Ectodermal cell (in vitro differentiated cells): ENCODE results near the gene POMZP3.
"Not testable (repeated sequence)": the region's sequence is repeated elsewhere in the genome, so short reads cannot be mapped to it uniquely, and the experiment has no call there.

ENCODE experiments used
- H3K27ac ChIP-seq: 2 replicates; pipeline ENCODE4 v1.7.0; 2013; ENCODE audit warnings: mild to moderate bottlenecking, low read depth, low read length; ENCODE audit not compliant: insufficient read depth, poor library complexity, severe bottlenecking
- H3K27me3 ChIP-seq: 2 replicates; pipeline ENCODE4 v1.7.0; 2013; ENCODE audit warnings: mild to moderate bottlenecking, low read length; ENCODE audit not compliant: insufficient read depth, control insufficient read depth, poor library complexity, severe bottlenecking
- H3K36me3 ChIP-seq: one replicate; pipeline ENCODE4 v1.7.0; 2013; ENCODE audit warnings: low read length; ENCODE audit not compliant: control insufficient read depth, insufficient read depth
- H3K4me1 ChIP-seq: one replicate; pipeline ENCODE4 v1.7.0; 2013; ENCODE audit warnings: low read length; ENCODE audit not compliant: control insufficient read depth, insufficient read depth
- H3K4me3 ChIP-seq: 2 replicates; pipeline ENCODE4 v1.7.0; 2013; ENCODE audit warnings: low read depth, low read length, control low read depth; ENCODE audit not compliant: insufficient read depth
- H3K9me3 ChIP-seq: 2 replicates; pipeline ENCODE4 v1.7.0; 2013; ENCODE audit warnings: mild to moderate bottlenecking, low read length, moderate library complexity; ENCODE audit not compliant: control insufficient read depth
- WGBS, 2 experiments: methylation state at CpG; one replicate each; pipeline ENCODE4 v1.1.7; 2013; ENCODE audit warnings: missing lambda C conversion rate in 2 of 2; 5-methylcytosine and 5-hydroxymethylcytosine counted together

The POMZP3 gene

GRCh38 chr7:76567311-76567710 is 59.8 kb downstream of the POMZP3 start:
- H3K9me3 ChIP-seq, H3K4me3 ChIP-seq, H3K36me3 ChIP-seq, H3K4me1 ChIP-seq, H3K27ac ChIP-seq, H3K27me3 ChIP-seq: not testable (repeated sequence)
- WGBS, 2 experiments = 96 to 100% methylated on average over 1 of the region's 4 CpGs

DNA sequence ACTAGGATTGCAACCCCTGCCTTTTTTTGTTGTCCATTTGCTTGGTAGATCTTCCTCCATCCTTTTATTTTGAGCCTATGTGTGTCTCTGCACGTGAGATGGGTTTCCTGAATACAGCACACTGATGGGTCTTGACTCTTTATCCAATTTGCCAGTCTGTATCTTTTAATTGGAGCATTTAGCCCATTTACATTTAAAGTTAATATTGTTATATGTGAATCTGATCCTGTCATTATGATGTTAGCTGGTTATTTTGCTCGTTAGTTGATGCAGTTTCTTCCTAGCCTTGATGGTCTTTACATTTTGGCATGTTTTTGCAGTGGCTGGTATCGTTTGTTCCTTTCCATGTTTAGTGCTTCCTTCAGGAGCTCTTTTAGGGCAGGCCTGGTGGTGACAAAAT is 62.1 kb downstream of the POMZP3 start:
- H3K4me3 ChIP-seq, H3K27me3 ChIP-seq, H3K36me3 ChIP-seq, H3K4me1 ChIP-seq, H3K27ac ChIP-seq, H3K9me3 ChIP-seq: not testable (repeated sequence)
- WGBS, 2 experiments = 90% methylated on average over 2 of the region's 3 CpGs; no CpG with 5 or more reads in 1 of the 2 experiments

DNA sequence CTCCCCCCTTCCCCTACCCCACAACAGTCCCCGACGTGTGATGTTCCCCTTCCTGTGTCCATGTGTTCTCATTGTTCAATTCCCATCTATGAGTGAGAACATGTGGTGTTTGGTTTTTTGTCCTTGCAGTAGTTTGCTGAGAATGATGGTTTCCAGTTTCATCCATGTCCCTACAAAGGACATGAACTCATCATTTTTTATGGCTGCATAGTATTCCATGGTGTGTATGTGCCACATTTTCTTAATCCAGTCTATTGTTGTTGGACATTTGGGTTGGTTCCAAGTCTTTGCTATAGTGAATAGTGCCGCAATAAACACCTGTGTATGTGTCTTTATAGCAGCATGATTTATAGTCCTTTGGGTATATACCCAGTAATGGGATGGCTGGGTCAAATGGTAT is 65.7 kb downstream of the POMZP3 start:
- H3K4me1 ChIP-seq, H3K4me3 ChIP-seq, H3K9me3 ChIP-seq, H3K27me3 ChIP-seq, H3K27ac ChIP-seq, H3K36me3 ChIP-seq: not testable (repeated sequence)
- 70 to 96% methylated on average over 3 of the region's 3 CpGs for WGBS, 2 experiments

GRCh38 chr7:76560157-76560556 is 66.9 kb downstream of the POMZP3 start:
- not testable (repeated sequence) for H3K4me3 ChIP-seq, H3K4me1 ChIP-seq, H3K9me3 ChIP-seq, H3K27me3 ChIP-seq, H3K27ac ChIP-seq, H3K36me3 ChIP-seq
- WGBS, 2 experiments = 86 to 88% methylated on average over 4 of the region's 4 CpGs
